GM19455 (cell line): Measurements from ENCODE around the gene GPR150.
"Not testable (repeated sequence)": the region's sequence is repeated elsewhere in the genome, so short reads cannot be mapped to it uniquely, and the experiment has no call there.

Experiments
- ATAC-seq: cut with Tn5 transposase; IDR thresholded peaks from one replicate; pipeline ENCODE4 v1.9.1; 2021; ENCODE audit not compliant: unreplicated experiment

GPR150 gene

DNA sequence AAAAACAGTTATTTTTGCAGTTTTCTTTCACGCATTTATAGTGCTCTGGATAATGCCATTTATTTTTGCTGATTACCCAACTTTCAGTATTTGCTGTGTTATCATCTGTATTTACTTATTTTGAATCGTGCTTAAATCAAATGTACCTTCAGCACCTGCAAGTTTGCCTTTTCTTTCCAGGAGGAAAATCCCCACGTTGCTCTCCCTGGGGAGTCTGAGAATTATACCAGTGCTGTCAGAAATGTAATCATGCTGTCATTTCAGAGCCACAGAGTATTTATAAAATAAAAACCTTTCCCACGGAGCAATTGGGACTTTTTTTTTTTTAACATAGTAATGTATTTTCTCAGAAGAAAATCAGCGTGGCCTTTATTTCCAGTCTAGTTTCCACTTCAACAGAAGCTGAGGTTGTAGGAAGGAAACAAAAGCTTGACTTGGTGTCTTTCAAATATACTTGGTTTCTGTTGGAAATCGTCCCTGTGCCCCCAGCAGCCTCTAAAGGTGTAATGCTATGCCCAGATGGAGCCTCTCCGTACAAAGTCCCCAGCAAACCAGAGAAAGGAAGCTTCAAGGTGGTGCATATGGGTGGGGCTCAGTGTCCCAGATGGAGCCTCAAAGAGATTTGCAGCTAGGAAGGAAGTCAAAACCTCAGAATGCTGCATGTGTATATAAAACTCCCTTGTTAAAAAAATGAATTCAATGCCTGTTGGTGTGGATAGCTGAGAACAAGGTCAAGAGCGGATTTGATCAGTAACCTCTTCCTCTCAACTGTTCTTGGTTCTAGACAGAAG lies 2.1 kb downstream of the GPR150 start:
- no peak for ATAC-seq

DNA sequence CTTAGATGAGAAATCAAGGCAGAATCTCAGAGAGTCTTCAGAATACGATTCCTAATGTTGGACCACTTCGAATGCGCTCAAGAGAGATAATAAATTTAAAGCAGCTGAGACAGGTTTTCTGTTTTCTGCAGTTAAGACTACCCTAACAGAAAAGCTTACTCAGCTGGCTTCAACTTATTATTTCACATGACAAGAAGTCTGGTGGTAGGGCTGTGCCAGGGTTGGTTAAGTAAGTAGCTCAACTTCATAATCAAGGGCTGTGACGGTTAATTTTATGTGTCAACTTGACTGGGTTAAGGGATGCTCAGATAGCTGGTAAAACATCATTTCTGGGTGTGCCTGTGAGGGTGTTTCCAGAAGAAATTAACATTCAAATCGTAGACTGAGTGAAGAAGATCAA lies 3.8 kb downstream of the GPR150 start:
- no peak for ATAC-seq

DNA sequence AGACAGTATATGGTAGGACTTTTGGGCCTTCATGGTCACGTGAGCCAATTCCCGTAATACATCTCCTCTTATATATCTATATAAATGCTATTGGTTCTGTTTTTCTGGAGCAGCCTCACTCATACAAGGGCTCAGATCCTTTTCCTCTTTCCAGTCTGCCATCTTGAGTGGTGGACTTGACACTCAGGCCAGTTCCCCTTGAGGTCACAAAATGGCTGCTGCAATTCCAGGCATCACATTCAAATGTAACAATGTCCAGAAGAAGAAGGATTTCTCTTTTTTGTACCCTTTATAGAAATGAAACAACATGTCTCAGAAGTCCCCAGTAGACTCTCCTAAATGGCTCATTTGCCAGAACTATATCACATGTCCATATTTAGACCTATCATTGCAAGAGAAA lies 4.5 kb downstream of the GPR150 start:
- ATAC-seq = no peak

DNA sequence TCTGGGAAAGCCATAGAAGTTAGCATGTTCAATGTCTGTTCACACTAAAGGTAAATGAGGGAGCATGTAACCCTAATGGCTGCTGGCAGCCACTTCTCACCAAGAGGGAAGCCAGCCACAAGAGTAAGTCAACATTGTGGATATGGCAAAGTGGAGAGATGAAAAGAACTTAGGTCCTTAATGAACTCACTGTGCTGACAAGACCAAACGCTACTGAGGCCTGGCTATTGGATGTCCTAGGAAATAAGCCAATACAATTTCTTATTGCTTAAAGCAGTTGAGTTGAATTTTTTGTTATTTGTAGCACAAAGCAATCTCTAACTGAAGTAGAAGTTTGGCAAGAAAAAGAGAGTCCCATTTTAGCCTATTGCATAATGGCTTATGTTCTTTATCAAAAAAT lies 6.8 kb downstream of the GPR150 start:
- no peak for ATAC-seq

DNA sequence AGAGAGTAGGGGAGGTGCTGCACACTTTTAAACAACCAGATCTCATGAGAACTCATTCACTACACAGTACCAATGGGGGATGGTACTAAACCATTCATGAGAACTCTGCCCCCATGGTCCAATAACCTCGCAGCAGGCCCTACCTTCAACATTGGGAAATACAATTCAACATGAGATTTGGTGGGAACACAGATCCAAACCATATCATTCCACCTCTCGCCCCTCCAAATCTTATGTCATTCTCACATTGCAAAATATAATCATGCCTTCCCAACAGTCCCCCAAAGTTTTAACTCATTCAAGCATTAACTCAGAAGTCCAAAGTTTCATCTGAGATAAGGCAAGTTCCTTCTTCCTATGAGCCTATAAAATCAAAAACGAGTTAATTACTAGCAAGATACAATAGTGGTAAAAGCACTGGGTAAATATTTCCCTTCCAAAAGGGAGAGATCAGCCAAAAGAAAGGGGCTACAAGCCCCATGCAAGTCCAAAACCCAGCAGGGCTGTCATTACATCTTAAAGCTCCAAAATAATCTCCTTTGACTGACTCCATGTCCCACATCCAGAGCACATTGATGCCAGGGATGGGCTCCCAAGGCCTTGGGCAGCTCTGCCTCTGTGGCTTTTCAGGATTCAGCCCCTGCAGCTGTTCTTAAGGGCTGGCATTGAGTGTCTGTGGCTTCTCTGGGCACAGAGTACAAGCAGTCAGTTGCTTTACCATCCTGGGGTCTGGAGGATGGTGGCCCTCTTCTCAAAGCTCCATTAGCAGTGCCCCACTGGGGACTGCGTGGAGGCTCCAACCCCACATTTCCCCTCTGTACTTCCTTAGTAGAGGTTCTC lies 8.3 kb downstream of the GPR150 start:
- ATAC-seq = no peak

DNA sequence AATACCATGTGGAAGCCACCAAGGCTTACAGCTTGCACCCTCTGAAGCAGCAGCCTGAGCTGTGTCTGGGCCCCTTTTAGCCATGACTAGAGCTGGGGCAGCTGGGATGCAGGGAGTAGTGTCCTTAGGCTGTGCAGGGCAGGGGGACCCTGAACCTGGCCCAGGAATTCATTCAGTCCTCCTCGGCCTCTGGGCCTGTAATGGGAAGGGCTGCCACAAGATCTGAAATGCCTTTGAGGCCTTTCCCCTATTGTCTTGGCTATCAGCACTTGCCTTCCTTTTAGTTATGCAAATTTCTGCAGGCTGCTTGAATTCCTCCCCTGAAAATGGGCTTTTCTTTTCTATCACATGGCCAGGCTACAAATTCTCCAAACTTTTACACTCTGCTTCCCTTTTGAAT lies 9.0 kb downstream of the GPR150 start:
- no peak for ATAC-seq

DNA sequence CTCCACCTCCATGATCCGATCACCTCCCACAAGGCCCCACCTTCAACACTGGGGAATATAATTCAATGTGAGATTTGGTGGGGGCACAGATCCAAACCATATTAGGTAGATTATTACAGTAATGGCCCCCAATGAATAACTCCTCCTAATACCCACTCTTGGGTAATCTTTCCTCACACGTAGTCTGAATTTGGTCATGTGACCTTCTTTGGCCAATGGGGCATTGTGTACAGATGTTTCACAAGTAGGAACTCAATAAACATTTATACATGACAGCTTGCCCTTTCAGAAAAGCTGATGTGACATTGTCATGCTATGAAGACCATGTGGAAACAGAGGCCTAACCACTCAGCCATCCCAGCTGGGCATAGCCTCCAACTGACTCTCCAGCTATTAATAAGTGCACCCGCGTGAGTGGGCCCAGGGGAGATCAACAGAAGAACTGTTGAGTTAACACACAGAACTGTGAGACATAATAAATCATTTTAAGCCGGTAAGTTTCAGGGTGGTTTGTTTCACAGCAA lies 10.6 kb downstream of the GPR150 start:
- ATAC-seq = no peak

DNA sequence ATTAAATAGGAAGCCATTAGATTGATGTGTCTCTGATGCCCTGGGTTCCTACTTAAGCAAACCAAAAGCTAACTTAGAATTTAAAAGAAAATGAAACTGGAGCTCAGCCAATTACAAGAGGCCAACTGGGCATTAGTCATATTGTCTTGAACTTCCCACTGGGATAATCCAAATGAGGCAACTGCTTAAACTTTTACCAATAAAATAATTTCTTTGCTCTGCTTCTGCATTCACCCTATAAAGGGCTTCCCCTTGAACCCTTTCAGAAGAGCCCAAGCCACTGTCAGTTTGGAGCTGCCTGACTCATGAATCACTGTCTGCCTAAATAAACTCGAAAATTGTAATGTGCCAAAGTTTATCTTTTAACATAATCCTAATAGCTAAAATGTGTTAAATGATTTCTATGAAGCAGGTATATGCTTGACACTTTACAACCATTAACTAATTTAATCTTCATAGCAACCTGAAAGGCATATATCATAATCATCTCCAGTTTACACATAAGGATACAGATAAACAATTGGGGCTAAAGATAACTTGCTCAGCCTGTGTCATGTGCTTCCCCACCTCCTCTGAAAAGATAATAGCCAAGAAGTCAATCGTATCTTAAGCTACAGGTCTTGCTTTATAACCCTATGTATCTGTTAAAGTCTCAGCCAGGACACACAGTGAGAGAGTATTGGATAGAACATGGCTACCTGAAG lies 11.5 kb downstream of the GPR150 start:
- ATAC-seq = peak; percentile 7

DNA sequence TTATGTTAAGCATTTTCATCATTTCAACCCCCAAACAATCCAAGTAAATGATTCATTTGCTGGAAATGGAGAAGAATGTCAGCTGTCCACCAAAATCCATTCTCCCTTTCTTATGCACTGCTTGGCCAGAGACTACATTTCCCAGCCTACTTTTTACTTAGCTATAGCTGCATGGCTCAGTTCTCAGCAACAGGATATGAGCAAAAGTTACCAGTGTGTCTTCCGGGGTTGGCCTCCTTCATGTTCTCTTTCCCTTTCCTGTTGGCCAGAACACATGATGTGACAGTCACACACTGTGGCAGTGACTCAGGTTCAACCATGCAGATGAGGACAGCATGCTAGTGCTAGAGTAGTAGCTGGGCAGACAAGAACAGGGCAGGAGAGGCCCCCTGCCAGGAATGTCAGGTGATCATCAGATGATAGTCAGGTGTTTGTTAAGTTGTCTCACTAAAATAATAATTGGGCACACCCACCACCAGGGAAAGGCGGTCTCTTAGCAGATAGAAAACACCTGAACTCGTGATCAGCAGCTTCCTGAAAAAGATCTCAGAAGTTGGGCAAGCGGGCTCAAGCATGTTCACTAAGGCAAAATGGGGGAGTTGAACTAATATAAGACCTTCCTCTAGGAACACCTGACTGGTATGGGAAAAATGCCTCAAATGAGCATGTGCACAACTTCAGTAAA lies 12.2 kb downstream of the GPR150 start:
- ATAC-seq = peak; percentile 81

DNA sequence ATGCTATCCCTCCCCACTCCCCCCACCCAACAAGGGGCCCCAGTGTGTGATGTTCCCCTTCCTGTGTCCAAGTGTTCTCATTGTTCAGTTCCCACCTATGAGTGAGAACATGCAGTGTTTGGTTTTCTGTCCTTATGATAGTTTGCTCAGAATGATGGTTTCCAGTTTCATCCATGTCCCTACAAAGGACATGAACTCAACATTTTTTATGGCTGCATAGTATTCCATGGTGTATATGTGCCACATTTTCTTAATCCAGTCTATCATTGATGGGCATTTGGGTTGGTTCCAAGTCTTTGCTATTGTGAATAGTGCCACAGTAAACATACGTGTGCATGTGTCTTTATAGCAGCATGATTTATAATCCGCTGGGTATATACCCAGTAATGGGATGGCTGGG lies 13.1 kb downstream of the GPR150 start:
- ATAC-seq = not testable (repeated sequence)

DNA sequence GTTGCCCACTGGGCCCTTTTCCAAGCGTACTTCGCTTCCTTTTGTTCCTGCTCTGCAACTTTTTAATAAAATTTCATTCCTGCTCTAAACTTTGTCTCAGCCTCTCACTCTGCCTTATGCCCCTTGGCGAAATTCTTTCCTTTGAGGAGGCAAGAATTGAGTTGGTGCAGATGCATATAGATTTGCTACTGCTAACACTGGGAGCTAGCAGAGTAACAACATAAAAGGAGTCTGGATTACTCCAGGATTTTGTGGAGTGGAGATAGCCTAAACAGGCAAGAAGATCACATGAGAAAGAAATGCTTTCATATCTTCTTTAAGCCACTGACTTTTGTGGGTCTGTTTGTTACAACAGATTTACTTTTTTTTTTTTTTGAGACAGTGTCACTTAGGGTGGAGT lies 13.8 kb downstream of the GPR150 start:
- ATAC-seq = no peak

DNA sequence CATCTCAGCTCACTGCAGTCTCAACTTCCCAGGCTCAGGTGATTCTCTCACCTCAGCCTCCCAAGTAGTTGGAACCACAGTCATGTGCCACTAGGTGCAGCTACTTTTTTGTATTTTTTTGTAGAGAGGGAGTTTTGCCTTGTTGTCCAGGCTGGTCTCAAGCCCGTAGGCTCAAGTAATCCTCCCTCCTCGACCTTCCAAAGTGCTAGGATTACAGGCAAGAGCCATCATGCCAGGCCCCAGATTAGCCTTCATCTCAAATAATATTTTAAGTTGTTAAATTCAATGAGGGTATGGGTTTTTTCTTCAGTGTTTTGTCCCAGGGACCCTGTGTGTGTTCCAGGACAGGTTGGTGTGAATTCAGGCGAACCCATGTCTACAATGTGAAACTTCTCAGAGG lies 14.2 kb downstream of the GPR150 start:
- no peak for ATAC-seq

DNA sequence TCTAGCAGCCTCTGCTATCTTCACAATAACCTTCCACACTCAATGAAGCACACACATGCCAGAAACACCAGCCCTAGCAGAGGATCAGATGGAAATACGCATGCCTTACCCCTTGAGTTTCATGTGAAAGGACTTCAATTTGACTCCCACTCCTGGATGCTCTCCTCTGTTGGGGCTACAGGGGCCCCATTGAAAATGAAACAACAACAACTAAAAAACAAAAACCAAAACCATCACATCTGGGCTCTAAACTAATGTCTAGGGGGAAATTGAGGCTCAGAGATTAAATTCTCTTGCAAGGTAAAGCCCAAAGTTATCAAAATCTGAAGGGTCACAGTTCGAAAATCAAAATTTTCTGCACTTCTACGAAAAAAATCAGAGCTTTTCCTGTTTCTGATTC lies 18.7 kb downstream of the GPR150 start:
- ATAC-seq = no peak

DNA sequence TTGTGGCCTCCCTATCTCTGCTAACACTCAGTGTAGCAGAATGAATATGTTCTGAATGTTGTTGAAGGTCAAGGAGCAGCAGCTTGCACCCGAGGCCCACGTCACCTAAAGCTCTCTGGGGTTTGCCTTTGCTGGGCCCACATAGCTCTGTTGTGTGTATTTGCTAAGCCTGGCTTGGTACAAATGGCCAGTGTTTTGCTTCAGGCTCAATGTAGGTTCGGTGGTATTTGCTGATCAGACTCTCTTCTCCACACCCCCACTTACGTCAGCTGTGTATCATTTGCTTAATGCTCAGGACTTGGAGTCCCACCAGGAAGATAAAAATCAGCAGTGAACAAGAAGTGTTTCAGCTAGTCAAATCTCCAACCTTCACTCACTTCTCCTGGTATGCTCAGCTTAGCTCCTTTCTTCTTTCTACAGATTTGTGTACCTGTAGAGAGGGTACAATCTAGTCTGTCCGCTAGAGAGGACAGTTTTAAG lies 21.9 kb downstream of the GPR150 start:
- no peak for ATAC-seq

DNA sequence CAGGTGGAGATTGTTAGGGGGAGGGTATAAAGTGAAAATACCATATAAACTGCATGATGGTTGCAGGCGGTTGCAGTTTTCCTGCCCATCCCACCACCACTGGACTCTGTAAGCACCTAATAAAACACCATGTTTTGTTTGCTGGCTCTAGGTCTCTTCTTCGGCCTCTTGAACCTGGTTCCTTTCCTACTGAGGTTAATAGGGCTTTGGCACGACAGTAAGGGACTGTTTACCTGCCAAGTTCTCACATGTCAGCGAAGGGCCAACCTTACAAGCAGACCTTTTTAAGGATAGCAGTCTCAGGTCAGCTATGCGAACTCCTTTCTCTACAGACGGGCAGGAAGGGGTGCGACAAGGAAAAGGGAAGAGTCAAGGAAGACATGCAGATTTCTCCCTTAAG lies 23.3 kb downstream of the GPR150 start:
- ATAC-seq = no peak

DNA sequence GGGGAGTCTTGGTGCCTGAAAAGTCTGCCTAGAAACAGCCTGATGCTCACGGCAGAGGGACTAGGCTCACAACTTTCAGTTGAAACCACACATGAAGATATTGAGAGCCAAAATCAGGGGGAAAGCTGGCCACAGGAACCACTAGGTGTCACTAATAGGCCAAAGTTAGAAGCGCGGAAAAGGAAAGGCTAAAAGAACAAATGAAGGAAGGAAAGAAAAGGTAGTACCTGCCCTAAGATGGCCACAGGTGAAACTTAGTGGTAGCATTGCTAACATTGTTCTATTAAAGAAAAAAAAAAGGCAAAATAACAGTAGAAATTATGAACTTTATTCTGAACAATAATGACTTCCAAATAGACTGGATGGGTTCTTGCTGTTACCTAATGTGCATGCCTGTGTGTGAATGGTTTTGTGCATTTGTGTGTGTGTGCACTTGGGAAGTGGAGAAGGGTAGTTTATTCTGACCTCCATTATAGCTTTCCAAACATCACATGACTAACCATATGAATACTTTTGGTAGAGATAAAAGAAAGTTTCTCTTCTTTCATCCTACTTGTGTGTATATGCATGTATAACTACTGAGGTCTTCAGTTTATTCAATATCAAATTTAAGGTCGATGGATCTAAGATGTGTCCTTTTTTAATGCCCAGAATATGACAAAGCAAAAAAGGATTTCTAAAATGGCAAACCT lies 24.6 kb downstream of the GPR150 start:
- ATAC-seq = no peak

DNA sequence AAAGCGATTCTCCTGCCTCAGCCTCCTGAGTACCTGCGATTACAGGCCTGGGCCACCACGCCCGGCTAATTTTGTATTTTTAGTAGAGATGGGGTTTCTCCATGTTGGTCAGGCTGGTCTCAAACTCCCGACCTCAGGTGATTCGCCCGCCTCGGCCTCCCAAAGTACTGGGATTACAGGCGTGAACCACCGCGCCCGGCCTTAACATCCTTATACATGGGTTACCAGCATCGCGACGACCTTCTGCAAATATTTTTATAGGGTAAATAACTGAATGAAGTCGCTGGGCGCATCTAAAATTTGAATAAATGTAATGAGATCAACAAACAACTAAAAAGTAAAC lies 26.3 kb downstream of the GPR150 start:
- ATAC-seq = not testable (repeated sequence)

DNA sequence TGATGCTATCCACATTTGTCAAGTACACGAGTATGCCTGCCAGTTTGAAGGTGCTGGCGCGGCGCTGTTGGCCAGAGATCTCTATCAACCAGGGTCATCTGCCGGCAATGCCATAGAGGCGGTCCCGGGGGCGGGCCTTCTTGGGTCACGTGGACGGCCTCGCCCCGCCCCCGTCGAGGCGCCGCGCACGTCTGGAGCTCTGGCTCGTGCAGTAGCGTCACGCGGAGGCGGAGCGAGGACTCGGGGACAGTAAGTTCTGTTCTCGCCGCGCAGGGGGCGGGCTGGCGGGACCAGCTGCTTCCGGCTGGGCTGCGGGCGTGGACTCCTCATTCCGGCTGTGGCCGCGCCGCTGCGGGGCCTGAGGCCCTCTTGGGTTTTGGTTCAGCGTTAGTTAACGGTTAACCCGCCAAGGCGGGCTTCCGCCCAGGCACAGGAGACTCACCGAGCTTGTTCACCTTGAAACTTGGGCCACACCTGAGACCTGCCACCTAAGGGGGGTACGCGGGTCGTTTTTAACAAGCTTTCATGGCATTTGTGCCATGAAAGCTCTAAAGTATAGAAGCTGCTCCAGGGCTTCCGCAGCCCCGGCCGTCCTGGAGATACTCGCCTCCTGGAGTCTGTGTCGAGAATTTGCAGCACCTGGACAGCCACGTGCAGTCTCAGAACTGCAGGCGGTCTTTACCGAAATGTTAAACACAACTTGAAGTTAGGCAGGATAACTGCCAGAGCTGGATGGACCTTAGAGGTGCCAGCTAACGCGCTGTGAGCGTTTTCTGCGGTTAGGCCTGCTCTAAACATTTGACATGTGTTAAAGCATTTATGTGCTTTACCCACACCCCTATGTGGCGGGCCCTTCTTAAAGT lies 26.9 kb downstream of the GPR150 start, which contains the start of gene RFESD:
RFESD (plus strand) TSS at position 209 of the 863 bp plus-strand sequence. CDS start 5,495 bp downstream, outside the sequence.
- ATAC-seq = peak; percentile 97
